Ishikawa (cell line): ENCODE measurements around the gene E2F2.

Source experiments
- CEBPB ChIP-seq: IDR thresholded peaks from 2 replicates; pipeline ENCODE4 v1.6.1; 2012
- CREB1 ChIP-seq: IDR thresholded peaks from 2 replicates; pipeline ENCODE4 v1.6.1; 2012; ENCODE audit warnings: low read depth
- EP300 ChIP-seq: IDR thresholded peaks from 2 replicates; pipeline ENCODE4 v1.6.1; 2012; ENCODE audit warnings: borderline replicate concordance
- NFIC ChIP-seq: IDR thresholded peaks from 2 replicates; pipeline ENCODE4 v1.6.1; 2012
- RAD21 ChIP-seq: IDR thresholded peaks from 2 replicates; pipeline ENCODE4 v1.6.1; 2012; ENCODE audit warnings: low read depth
- REST ChIP-seq: IDR thresholded peaks from 2 replicates; pipeline ENCODE4 v1.6.1; 2012; ENCODE audit warnings: low read depth, mild to moderate bottlenecking
- TAF1 ChIP-seq: IDR thresholded peaks from 2 replicates; pipeline ENCODE4 v1.6.1; 2012; ENCODE audit warnings: low read depth, mild to moderate bottlenecking
- TCF12 ChIP-seq: IDR thresholded peaks from 2 replicates; pipeline ENCODE4 v1.6.1; 2012; ENCODE audit warnings: low read depth
- TEAD4 ChIP-seq: IDR thresholded peaks from 2 replicates; pipeline ENCODE4 v1.6.1; 2012
- USF1 ChIP-seq: IDR thresholded peaks from 2 replicates; pipeline ENCODE4 v1.6.1; 2012
- YY1 ChIP-seq: IDR thresholded peaks from 2 replicates; pipeline ENCODE4 v1.6.1; 2012; ENCODE audit warnings: low read depth
- TF ChIP-seq, protein P1 (sequence below): IDR thresholded peaks from 2 replicates; pipeline ENCODE4 v1.6.1; 2012

DNA sequence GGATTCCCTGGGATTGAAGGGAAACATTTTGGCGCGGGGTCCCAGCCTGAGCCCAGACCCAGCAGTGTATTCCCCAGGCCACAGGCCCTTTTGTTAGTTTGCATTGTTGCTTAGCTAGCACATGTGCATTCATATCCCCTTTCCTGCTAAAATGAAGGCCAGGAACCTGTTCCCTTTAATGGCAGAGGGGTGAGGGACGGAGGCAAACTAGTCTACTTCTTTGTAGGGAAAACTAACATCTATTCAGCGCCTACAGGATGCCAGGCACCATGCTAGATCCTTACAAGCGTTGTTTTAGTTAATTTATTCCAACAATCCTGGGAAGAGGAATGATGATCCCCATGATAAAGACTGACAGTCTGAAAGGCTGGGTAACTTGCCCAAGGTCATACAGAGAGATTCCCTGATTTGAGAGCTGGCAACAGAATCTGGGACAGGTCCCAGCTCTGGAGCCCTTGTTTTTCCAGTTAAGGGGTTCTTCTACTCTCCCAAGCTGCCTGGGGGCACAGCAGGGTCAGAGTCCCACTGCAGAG lies 595 bp upstream of the E2F2 start:
- TF ChIP-seq RAD21 (no peak), TEAD4 (no peak), CEBPB (no peak), EP300 (no peak), USF1 (no peak), TCF12 (no peak), REST (no peak), TAF1 (no peak), CREB1 (no peak), NFIC (no peak), YY1 (no peak)
- TF ChIP-seq, protein P1, sequence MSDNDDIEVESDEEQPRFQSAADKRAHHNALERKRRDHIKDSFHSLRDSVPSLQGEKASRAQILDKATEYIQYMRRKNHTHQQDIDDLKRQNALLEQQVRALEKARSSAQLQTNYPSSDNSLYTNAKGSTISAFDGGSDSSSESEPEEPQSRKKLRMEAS: no peak
